ENCODE data around the gene HCRTR1. TPM values are rescaled to one million over a fixed set of nuclear protein-coding genes. Genes with fewer than 3 reads are reported as not detected.

HCRTR1 gene
- total RNA-seq, 2 donors from 2014 or later = not detected

- Histone ChIP-seq H3K4me1 (ENCODE audit: control insufficient read depth in 1 of 2, low read depth in 2 of 2) (peaks cover 36 to 59% of the 10 kb centered on the region in 2 donors), H3K36me3 (no peaks in the 10 kb centered on the region), H3K9me3 (no peaks in the 10 kb centered on the region), H3K27ac (peak overlapping the region; percentile 95 to 97), H3K27me3 (replicated peaks; ENCODE audit: insufficient read depth) (no peaks in the 10 kb centered on the region), H3K4me3 (peak overlapping the region; percentile 91)
- TF ChIP-seq, protein P1, sequence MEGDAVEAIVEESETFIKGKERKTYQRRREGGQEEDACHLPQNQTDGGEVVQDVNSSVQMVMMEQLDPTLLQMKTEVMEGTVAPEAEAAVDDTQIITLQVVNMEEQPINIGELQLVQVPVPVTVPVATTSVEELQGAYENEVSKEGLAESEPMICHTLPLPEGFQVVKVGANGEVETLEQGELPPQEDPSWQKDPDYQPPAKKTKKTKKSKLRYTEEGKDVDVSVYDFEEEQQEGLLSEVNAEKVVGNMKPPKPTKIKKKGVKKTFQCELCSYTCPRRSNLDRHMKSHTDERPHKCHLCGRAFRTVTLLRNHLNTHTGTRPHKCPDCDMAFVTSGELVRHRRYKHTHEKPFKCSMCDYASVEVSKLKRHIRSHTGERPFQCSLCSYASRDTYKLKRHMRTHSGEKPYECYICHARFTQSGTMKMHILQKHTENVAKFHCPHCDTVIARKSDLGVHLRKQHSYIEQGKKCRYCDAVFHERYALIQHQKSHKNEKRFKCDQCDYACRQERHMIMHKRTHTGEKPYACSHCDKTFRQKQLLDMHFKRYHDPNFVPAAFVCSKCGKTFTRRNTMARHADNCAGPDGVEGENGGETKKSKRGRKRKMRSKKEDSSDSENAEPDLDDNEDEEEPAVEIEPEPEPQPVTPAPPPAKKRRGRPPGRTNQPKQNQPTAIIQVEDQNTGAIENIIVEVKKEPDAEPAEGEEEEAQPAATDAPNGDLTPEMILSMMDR (IDR thresholded peaks at IDR 0.05) = no peak
- ATAC-seq (ENCODE audit: insufficient number of reproducible peaks, low FRiP score, low read depth) = no peak
- DNase-seq (ENCODE audit: low spot score) = no peak
Observed at GRCh38 chr1:31577515-31578192, 39.8 kb upstream of the HCRTR1 start.

DNA sequence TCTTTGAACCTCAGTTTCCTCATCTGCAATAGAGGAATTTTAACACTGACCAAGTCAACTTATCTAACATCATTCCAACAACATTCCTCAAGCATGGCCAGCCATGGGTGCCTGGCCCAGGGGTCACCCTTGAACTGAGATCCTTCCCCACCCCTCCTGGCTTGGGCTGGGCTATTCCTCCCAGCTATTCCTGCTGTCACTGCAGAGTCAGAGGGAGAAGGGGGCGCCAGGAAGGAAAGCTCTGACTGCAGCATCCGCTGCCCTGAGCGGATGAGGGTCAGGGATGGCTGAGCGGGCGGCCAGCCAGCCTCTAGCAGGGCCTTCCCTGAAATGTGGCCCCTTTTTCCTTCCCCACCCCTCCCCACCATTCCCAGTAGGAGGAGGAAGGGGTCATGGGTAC lies 38.1 kb upstream of the HCRTR1 start:
- Histone ChIP-seq H3K27ac (peak overlapping the region; percentile 97 to 99), H3K4me3 (peak overlapping the region; percentile 91), H3K9me3 (no peaks in the 10 kb centered on the region), H3K4me1 (ENCODE audit: control insufficient read depth in 1 of 2, low read depth in 2 of 2) (peaks cover 39 to 57% of the 10 kb centered on the region in 2 donors), H3K36me3 (peaks cover 10% of the 10 kb centered on the region), H3K27me3 (replicated peaks; ENCODE audit: insufficient read depth) (no peaks in the 10 kb centered on the region)
- no peak for ATAC-seq (ENCODE audit: insufficient number of reproducible peaks, low FRiP score, low read depth)
- TF ChIP-seq, protein P1 (IDR thresholded peaks at IDR 0.05) = no peak
- no peak for DNase-seq (ENCODE audit: low spot score)

- H3K9me3 ChIP-seq = no peaks in the 10 kb centered on the region
- peak overlapping the region; percentile 91 for H3K4me3 ChIP-seq
- no peaks in the 10 kb centered on the region for H3K27me3 ChIP-seq (replicated peaks; ENCODE audit: insufficient read depth)
- DNase-seq (ENCODE audit: low spot score) = no peak
- peak overlapping the region; percentile 97 to 99 for H3K27ac ChIP-seq
- no peak for ATAC-seq (ENCODE audit: insufficient number of reproducible peaks, low FRiP score, low read depth)
- TF ChIP-seq, protein P1 (IDR thresholded peaks at IDR 0.05) = no peak
- peaks cover 21% of the 10 kb centered on the region for H3K36me3 ChIP-seq
- H3K4me1 ChIP-seq (ENCODE audit: control insufficient read depth in 1 of 2, low read depth in 2 of 2) = peaks cover 47 to 57% of the 10 kb centered on the region in 2 donors
Observed at GRCh38 chr1:31580513-31580870, 37.0 kb upstream of the HCRTR1 start.

DNA sequence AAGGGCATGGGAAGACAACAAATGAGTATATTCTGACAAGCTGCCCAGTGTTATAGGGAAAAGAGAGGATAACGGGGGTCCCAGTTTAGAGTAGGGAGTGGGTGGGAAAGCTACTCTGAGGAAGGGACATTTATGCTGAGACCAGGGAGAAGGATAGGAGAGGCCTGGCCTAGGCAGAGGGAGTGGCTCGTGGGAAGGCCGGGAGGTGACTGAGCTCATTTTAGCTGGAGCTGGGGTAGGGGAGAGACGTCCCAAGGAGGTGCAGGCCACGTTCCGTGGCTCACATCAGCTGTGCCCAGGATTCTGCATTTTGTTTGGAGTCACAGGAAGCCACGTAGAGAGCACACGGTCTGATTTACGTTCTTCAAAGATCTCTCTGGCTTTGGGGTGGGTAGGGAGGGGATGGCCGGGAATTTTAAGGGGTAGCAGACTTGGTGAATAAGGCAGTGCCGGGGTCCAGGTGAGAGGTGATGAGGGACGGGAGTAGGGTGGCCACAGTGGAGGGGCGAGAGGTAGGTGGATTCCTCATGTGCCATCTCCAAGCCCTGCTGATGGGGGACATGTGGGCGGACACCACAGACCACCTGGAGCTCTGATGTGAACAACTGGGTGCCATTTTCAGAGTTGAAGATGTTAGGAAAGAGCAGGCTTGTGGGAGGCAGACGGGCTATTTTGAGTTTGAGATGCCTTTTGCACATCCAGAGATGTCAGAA lies 36.4 kb upstream of the HCRTR1 start:
- Histone ChIP-seq H3K4me1 (ENCODE audit: control insufficient read depth in 1 of 2, low read depth in 2 of 2) (peaks cover 45 to 57% of the 10 kb centered on the region in 2 donors), H3K27ac (peak overlapping the region; percentile 97 to 99)
- no peak for DNase-seq (ENCODE audit: low spot score)

More for the DNA sequence above, 36.4 kb upstream of the HCRTR1 start:
- ATAC-seq (ENCODE audit: insufficient number of reproducible peaks, low FRiP score, low read depth) = no peak
- Histone ChIP-seq H3K4me3 (peak overlapping the region; percentile 91), H3K27me3 (replicated peaks; ENCODE audit: insufficient read depth) (no peaks in the 10 kb centered on the region), H3K36me3 (peaks cover 26% of the 10 kb centered on the region), H3K9me3 (no peaks in the 10 kb centered on the region)
- TF ChIP-seq, protein P1 (IDR thresholded peaks at IDR 0.05) = no peak
